OCI-LY3 (cell line): ENCODE measurements around the gene ESPNL.

Experiments
- CTCF ChIP-seq: fragments of 200-600, 300-600 bp; sonication (generic); IDR thresholded peaks from 2 replicates; pipeline ENCODE4 v1.5.1; 2014; ENCODE audit warnings: antibody characterized with exemption, low read length, low read depth
- EZH2phosphoT487 ChIP-seq: fragments of 200-600 bp; shearing (Covaris generic); IDR thresholded peaks from 2 replicates; pipeline ENCODE4 v1.6.1; 2018; ENCODE audit warnings: antibody characterized with exemption, mixed run types, low read depth

DNA sequence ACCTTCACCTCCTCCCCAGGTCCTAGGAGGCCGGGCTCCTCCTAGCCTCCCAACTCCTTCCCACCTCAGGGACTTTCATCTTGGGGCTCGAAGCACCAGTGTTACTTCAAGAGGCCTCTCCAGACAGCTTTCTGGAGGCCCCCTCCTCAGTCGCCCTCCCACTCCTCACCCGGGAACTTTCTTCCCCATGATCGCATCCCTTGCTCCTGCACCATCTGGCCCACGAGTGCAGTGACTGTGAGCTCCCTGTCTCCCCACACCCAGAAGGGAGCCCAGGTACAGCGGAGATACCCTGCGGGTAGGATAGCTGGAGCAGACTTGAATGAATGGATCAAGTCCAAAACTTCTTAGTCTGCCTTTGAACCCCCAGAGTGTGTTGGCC, 64.8 kb downstream of the ESPNL start:
- TF ChIP-seq CTCF (no peak), EZH2phosphoT487 (no peak)
